Measurements from ENCODE around the gene ALPG.
"Not testable (repeated sequence)": the region's sequence is repeated elsewhere in the genome, so short reads cannot be mapped to it uniquely, and the experiment has no call there.

ALPG gene

DNA sequence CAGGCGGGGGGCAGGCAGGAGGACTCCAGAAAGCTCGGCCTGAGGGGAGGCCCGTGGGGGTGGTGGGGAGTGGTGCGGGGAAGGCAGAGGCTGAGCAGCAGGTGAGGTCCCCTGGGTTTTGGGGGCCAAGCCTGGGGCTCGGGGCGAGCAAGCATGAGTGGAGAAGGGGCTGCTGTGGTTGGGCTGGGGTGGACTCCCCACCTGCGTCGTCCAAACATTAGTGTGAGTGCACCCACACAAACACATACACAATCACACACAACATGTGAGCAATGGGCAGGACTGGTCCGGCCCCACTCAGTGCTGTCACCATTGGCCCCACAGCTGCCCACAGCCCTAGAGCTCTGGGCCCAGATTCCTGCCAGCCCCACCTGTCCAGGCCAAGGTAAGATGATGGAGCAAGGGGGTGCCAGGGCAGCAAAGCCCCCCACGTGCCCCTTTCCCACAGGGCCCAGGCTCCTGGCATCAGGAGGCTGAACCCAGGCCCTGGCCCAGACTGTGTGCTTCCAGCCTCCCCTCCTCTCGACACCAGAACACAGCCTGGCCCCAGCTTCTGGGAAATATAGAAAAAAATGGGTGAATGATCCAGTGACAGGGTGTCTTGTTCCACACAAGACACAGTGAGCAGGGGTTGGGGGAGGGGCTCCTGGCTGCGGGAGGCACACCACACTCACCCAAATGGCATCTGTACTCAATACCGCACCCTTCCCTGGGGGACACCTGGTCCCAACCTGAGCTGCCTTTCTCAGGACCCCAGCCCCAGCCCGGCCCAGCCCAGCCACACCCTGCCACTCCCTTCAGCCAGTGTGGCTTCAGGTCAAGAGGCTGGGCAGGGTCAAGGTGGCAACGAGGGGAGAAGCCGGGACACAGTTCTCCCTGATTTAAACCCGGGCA is 28.6 kb upstream of the ALPG start:
- H3K4me3 ChIP-seq (ENCODE audit: low read depth, low read length) = no peak overlapping the region
- TF ChIP-seq, protein P1, sequence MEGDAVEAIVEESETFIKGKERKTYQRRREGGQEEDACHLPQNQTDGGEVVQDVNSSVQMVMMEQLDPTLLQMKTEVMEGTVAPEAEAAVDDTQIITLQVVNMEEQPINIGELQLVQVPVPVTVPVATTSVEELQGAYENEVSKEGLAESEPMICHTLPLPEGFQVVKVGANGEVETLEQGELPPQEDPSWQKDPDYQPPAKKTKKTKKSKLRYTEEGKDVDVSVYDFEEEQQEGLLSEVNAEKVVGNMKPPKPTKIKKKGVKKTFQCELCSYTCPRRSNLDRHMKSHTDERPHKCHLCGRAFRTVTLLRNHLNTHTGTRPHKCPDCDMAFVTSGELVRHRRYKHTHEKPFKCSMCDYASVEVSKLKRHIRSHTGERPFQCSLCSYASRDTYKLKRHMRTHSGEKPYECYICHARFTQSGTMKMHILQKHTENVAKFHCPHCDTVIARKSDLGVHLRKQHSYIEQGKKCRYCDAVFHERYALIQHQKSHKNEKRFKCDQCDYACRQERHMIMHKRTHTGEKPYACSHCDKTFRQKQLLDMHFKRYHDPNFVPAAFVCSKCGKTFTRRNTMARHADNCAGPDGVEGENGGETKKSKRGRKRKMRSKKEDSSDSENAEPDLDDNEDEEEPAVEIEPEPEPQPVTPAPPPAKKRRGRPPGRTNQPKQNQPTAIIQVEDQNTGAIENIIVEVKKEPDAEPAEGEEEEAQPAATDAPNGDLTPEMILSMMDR (IDR thresholded peaks at IDR 0.05; ENCODE audit: insufficient read depth, low read depth, low read length, missing control alignments) = no peak
- no peak for DNase-seq (ENCODE audit: low read depth)

DNA sequence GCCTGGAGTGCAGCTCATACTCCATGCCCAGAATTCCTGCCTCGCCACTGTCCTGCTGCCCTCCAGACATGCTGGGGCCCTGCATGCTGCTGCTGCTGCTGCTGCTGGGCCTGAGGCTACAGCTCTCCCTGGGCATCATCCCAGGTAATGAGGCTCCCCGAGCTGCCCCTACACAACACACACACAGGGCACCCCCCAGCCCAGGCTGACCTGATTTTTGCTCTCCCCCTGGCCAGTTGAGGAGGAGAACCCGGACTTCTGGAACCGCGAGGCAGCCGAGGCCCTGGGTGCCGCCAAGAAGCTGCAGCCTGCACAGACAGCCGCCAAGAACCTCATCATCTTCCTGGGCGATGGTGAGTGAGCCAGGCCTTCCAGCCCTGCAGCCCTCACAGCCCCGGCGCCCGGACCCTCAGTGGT is 27.9 kb upstream of the ALPG start, which contains the start of gene ALPP:
Gene ALPP (plus strand): TSS at position 17 of the 417 bp plus-strand sequence. CDS start 52 bp downstream, at position 69.
- not testable (repeated sequence) for DNase-seq (ENCODE audit: low read depth); H3K4me3 ChIP-seq (ENCODE audit: low read depth, low read length)

DNA sequence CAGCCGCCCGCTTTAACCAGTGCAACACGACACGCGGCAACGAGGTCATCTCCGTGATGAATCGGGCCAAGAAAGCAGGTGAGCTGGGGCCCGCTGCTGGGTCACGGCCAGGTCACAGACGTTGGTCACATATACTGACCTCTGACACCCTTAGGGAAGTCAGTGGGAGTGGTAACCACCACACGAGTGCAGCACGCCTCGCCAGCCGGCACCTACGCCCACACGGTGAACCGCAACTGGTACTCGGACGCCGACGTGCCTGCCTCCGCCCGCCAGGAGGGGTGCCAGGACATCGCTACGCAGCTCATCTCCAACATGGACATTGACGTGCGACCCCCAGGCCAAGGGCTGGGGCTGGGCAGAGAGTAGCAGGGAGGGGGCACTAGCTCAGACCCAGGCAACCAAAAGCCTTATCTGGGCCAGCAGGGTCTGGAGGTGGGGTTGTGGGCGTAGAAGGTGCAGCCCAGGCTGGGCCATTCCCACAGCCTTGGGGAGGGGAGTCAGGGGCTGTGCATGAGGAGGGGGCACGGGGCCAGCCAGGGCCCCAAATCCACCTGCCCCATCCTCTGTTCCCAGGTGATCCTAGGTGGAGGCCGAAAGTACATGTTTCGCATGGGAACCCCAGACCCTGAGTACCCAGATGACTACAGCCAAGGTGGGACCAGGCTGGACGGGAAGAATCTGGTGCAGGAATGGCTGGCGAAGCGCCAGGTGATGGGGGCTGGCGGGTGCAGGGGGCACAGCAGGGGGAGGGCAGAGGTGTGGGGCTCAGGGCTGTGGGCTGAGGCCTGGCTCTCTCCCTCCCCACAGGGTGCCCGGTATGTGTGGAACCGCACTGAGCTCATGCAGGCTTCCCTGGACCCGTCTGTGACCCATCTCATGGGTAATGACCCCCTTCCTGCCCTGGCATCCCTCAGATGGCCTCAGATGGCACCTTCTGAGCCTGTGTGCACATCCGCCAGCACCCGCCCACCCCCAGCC is 26.7 kb upstream of the ALPG start:
- DNase-seq (ENCODE audit: low read depth); H3K4me3 ChIP-seq (ENCODE audit: low read depth, low read length): not testable (repeated sequence)

DNA sequence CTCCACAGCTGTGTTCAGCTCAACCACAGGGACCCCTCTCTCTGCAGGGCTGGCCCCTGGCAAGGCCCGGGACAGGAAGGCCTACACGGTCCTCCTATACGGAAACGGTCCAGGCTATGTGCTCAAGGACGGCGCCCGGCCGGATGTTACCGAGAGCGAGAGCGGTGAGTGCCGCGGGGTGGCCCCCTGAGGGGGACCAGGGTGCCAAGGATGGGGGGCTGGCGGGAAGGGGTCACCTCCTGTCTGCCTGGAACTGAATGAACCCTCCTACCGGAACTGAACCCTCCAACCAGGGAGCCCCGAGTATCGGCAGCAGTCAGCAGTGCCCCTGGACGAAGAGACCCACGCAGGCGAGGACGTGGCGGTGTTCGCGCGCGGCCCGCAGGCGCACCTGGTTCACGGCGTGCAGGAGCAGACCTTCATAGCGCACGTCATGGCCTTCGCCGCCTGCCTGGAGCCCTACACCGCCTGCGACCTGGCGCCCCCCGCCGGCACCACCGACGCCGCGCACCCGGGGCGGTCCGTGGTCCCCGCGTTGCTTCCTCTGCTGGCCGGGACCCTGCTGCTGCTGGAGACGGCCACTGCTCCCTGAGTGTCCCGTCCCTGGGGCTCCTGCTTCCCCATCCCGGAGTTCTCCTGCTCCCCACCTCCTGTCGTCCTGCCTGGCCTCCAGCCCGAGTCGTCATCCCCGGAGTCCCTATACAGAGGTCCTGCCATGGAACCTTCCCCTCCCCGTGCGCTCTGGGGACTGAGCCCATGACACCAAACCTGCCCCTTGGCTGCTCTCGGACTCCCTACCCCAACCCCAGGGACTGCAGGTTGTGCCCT is 25.2 kb upstream of the ALPG start:
- H3K4me3 ChIP-seq (ENCODE audit: low read depth, low read length); DNase-seq (ENCODE audit: low read depth): not testable (repeated sequence)

DNA sequence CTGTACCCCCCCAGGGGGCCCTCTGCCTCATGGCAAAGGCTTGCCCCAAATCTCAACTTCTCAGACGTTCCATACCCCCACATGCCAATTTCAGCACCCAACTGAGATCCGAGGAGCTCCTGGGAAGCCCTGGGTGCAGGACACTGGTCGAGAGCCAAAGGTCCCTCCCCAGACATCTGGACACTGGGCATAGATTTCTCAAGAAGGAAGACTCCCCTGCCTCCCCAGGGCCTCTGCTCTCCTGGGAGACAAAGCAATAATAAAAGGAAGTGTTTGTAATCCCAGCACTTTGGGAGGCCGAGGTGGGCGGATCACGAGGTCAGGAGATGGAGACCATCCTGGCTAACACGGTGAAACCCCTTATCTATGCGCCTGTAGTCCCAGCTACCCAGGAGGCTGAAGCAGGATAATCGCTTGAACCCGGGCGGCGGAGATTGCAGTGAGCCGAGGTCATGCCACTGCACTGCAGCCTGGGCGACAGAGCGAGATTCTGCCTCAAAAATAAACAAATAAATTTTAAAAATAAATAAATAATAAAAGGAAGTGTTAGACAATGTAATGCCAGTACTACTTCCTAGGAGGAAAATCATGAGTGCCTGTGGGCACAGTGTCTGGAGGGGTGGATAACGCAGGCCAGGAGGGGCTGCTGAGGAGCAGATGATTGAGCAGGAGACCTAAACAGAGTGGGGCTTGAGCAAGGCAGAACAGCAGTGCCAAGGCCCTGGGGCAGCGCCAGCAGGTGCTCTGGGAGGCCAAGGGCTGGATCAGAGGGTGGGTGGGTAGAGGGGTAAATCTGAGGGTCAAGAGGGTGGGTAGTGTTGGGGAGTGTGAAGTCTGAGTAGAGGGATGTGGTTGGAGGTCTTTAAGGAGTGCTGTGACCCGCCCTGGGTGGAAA is 24.1 kb upstream of the ALPG start:
- TF ChIP-seq, protein P1 (IDR thresholded peaks at IDR 0.05; ENCODE audit: insufficient read depth, low read depth, low read length, missing control alignments) = no peak
- no peak for DNase-seq (ENCODE audit: low read depth)
- H3K4me3 ChIP-seq (ENCODE audit: low read depth, low read length) = no peak overlapping the region

DNA sequence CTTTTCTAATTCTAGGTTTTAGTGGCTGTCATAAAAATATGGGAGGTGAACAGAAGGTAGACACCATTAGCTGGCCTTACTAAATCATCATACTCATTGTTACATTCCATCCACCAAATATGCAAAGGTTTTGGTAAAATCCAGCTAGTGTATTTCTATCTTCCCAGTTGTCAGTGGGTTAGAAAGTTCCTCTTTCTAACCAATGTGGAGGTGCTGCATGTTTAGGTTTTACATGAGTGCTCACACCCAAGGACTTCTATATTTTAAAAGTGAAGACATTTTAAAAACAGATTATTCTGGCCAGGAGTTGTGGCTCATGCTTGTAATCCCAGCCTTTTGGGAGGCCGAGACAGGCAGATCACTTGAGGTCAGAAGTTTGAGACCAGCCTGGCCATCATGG is 22.2 kb upstream of the ALPG start:
- DNase-seq (ENCODE audit: low read depth) = no peak
- no peak overlapping the region for H3K4me3 ChIP-seq (ENCODE audit: low read depth, low read length)
- TF ChIP-seq, protein P1 (IDR thresholded peaks at IDR 0.05; ENCODE audit: insufficient read depth, low read depth, low read length, missing control alignments) = no peak

DNA sequence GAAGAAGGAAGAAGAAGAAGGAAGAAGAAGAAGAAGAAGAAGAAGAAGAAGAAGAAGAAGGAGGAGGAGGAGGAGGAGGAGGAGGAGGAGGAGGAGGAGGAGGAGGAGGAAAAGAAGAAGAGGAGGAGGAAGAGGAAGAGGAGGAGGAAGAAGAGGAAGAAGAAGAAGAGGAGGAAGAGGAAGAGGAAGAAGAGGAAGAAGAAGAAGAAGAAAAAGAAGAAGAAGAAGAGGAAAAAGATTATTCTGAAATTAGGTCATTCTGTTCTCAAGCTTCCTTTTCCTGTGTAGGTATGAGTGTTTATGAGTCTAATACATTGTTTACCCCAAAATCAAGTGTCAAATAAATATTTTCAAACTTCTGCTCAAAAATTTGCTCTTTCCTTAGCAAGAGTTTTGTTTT is 21.6 kb upstream of the ALPG start:
- not testable (repeated sequence) for DNase-seq (ENCODE audit: low read depth); H3K4me3 ChIP-seq (ENCODE audit: low read depth, low read length)

Data from GM12865 (cell line).